ENCODE results near the gene FAM53B. TPM values are rescaled to one million over a fixed set of nuclear protein-coding genes. Genes with fewer than 3 reads are reported as not detected.

The FAM53B gene
- total RNA-seq, 1 experiment from 2014 or later: 13.7 TPM

GRCh38 chr10:124644236-124644635, 99.9 kb downstream of the FAM53B start:
- no TSS peak for BruUV-seq (replicated peaks)
- no peaks in the 10 kb centered on the region for H3K9me3 Mint-ChIP-seq (ENCODE audit: unreplicated experiment)

GRCh38 chr10:124643330-124644009, 100.7 kb downstream of the FAM53B start:
- H3K4me1 Mint-ChIP-seq (ENCODE audit: low read depth, unreplicated experiment): no peaks in the 10 kb centered on the region
- no peak overlapping the region for H3K4me3 ChIP-seq (ENCODE audit: low read depth, low read length)
- TF ChIP-seq CTCF (IDR thresholded peaks at IDR 0.05; ENCODE audit: insufficient read depth in 1 of 2, low read depth in 1 of 2, low read length in 1 of 2, severe bottlenecking in 1 of 2, unreplicated experiment in 1 of 2): no peak
- H3K27me3 ChIP-seq (replicated peaks; ENCODE audit: control insufficient read depth, insufficient read depth, low read length): no peaks in the 10 kb centered on the region
- H3K4me3 Mint-ChIP-seq (ENCODE audit: unreplicated experiment): no peak overlapping the region
- ChIA-PET POLR2A (no interaction called here), CTCF (no interaction called here)
- no peaks in the 10 kb centered on the region for H3K9me3 Mint-ChIP-seq (ENCODE audit: unreplicated experiment)
- no peaks in the 10 kb centered on the region for H3K9me3 ChIP-seq
- no peaks in the 10 kb centered on the region; the same call in 1 of the 2 replicates for H3K36me3 ChIP-seq (ENCODE audit: control insufficient read depth, insufficient read depth, low read length)
- H3K27me3 Mint-ChIP-seq (ENCODE audit: insufficient read depth, unreplicated experiment): no peaks in the 10 kb centered on the region
- no peaks in the 10 kb centered on the region for H3K4me1 ChIP-seq
- H3K27ac Mint-ChIP-seq (ENCODE audit: unreplicated experiment): no peak overlapping the region
- intact Hi-C loops (cut with micrococcal nuclease; ENCODE audit: unreplicated experiment): no loop called here
- H3K36me3 Mint-ChIP-seq (ENCODE audit: insufficient read depth, unreplicated experiment): no peaks in the 10 kb centered on the region
- DNase-seq: no peak
- BruUV-seq (replicated peaks): no TSS peak

More at GRCh38 chr10:124644236-124644635, 99.9 kb downstream of the FAM53B start:
- Histone ChIP-seq H3K27me3 (replicated peaks; ENCODE audit: control insufficient read depth, insufficient read depth, low read length) (no peaks in the 10 kb centered on the region), H3K9me3 (no peaks in the 10 kb centered on the region), H3K4me3 (ENCODE audit: low read depth, low read length) (no peak overlapping the region), H3K4me1 (no peaks in the 10 kb centered on the region), H3K36me3 (ENCODE audit: control insufficient read depth, insufficient read depth, low read length) (no peaks in the 10 kb centered on the region)
- H3K4me3 Mint-ChIP-seq (ENCODE audit: unreplicated experiment): no peak overlapping the region
- ChIA-PET POLR2A (no interaction called here), CTCF (interaction anchor here (0.5 kb wide), 1 partner anchor 29 kb away, joined by 7 read pairs; no protein-coding TSS in a partner anchor)
- intact Hi-C loops (cut with micrococcal nuclease; ENCODE audit: unreplicated experiment): no loop called here
- no peak for DNase-seq
- H3K36me3 Mint-ChIP-seq (ENCODE audit: insufficient read depth, unreplicated experiment): no peaks in the 10 kb centered on the region
- TF ChIP-seq CTCF (IDR thresholded peaks at IDR 0.05; ENCODE audit: insufficient read depth in 1 of 2, low read depth in 1 of 2, low read length in 1 of 2, severe bottlenecking in 1 of 2, unreplicated experiment in 1 of 2): no peak
- H3K27ac Mint-ChIP-seq (ENCODE audit: unreplicated experiment): no peak overlapping the region
- H3K4me1 Mint-ChIP-seq (ENCODE audit: low read depth, unreplicated experiment): no peaks in the 10 kb centered on the region
- no peaks in the 10 kb centered on the region for H3K27me3 Mint-ChIP-seq (ENCODE audit: insufficient read depth, unreplicated experiment)

- H3K36me3 Mint-ChIP-seq (ENCODE audit: insufficient read depth, unreplicated experiment): no peaks in the 10 kb centered on the region
- H3K9me3 Mint-ChIP-seq (ENCODE audit: unreplicated experiment): no peaks in the 10 kb centered on the region
- intact Hi-C loops (cut with micrococcal nuclease; ENCODE audit: unreplicated experiment): no loop called here
- Histone ChIP-seq H3K9me3 (no peaks in the 10 kb centered on the region), H3K27me3 (replicated peaks; ENCODE audit: control insufficient read depth, insufficient read depth, low read length) (no peaks in the 10 kb centered on the region), H3K4me3 (ENCODE audit: low read depth, low read length) (no peak overlapping the region), H3K4me1 (no peaks in the 10 kb centered on the region), H3K36me3 (ENCODE audit: control insufficient read depth, insufficient read depth, low read length) (no peaks in the 10 kb centered on the region; the same call in 1 of the 2 replicates)
- no peaks in the 10 kb centered on the region for H3K27me3 Mint-ChIP-seq (ENCODE audit: insufficient read depth, unreplicated experiment)
- DNase-seq: no peak
- CTCF ChIA-PET: no interaction called here
- TF ChIP-seq CTCF (IDR thresholded peaks at IDR 0.05; ENCODE audit: insufficient read depth in 1 of 2, low read depth in 1 of 2, low read length in 1 of 2, severe bottlenecking in 1 of 2, unreplicated experiment in 1 of 2): no peak
- no peak overlapping the region for H3K27ac Mint-ChIP-seq (ENCODE audit: unreplicated experiment)
- no peaks in the 10 kb centered on the region for H3K4me1 Mint-ChIP-seq (ENCODE audit: low read depth, unreplicated experiment)
- POLR2A ChIA-PET: no interaction called here
- H3K4me3 Mint-ChIP-seq (ENCODE audit: unreplicated experiment): no peak overlapping the region
- no TSS peak for BruUV-seq (replicated peaks)
Measured at GRCh38 chr10:124642088-124642710, 102.0 kb downstream of the FAM53B start.
